K562 (cell line): ENCODE results near the gene NDUFAF3. TPM values are rescaled to one million over a fixed set of nuclear protein-coding genes. Genes with fewer than 3 reads are reported as not detected.
A peak's percentile ranks its signal among the peaks of the same experiment; 100 is the strongest.

Experiments used
- ATAC-seq: fragments of 200-7000 bp; cut with Tn5 transposase; 3 replicates; pipeline ENCODE4 v1.9.1; 2020; ENCODE audit warnings: moderate library complexity
- BruUV-seq: library from RNA; stranded (reverse); fragments of 400-500 nt; replicated peaks from 2 replicates; lab custom pipeline; 2021; lab: Mats Ljungman, UMichigan
- CTCF ChIA-PET: fragments of 300-600 bp; formaldehyde crosslinking; extraction: SDS; loops from one replicate; lab custom pipeline; 2021; ENCODE audit warnings: low intra/inter-chr PET ratio; lab: Yijun Ruan, JAX
- POLR2A ChIA-PET: fragments of 300-600, 350-650 bp; sonication (Branson Sonifier 250); formaldehyde crosslinking; extraction: SDS; loops from one replicate; lab custom pipeline; 2021; ENCODE audit warnings: antibody characterized with exemption, inconsistent platforms; lab: Yijun Ruan, JAX
- DNase-seq, 4 experiments: peaks; one replicate each; pipeline versions ENCODE4 v3.0.0 to v3.0.0-alpha.2; 2011 to 2018; ENCODE audit warnings: low spot score in 3 of 4, mixed read lengths in 3 of 4; ENCODE audit errors: extremely low read depth in 1 of 4
- FAIRE-seq: peaks from 2 replicates; lab custom pipeline; 2011; peaks lifted over from hg19 to GRCh38; lab: Jason Lieb, UNC
- H2AFZ ChIP-seq: 2 replicates; pipeline ENCODE4 v1.6.0; 2011; ENCODE audit warnings: low read depth, low read length, control low read depth, inconsistent platforms
- H3K27ac ChIP-seq: fragments of 200-600 bp; 3 replicates; pipeline ENCODE4 v1.8.0; 2011; ENCODE audit warnings: low read depth, mild to moderate bottlenecking, control low read depth, inconsistent platforms, low read length, moderate library complexity, mixed read lengths; ENCODE audit errors: extremely low read depth
- H3K27me3 ChIP-seq, 2 experiments: fragments of 300-600 bp in 1 of 2; 2 replicates in 1 of 2; 3 replicates in 1 of 2; pipeline versions ENCODE4 v1.6.0 to v1.8.0; 2011; ENCODE audit warnings: inconsistent platforms in 2 of 2, low read length in 2 of 2, mild to moderate bottlenecking in 1 of 2, mixed read lengths in 1 of 2, moderate library complexity in 1 of 2; ENCODE audit not compliant: control insufficient read depth in 2 of 2, insufficient read depth in 2 of 2
- H3K36me3 ChIP-seq: fragments of 300-600 bp; 3 replicates; pipeline ENCODE4 v1.8.0; 2011; ENCODE audit warnings: mild to moderate bottlenecking, low read length, inconsistent platforms; ENCODE audit not compliant: control insufficient read depth, insufficient read depth
- H3K4me1 ChIP-seq, 2 experiments: fragments of 200-600 bp in 1 of 2; replicated peaks in 1 of 2; 2 replicates in 1 of 2; 3 replicates in 1 of 2; pipeline versions ENCODE4 v1.5.1 to v1.8.0; 2011; ENCODE audit warnings: inconsistent platforms in 2 of 2, low read length in 2 of 2, mild to moderate bottlenecking in 1 of 2, mixed read lengths in 1 of 2, moderate library complexity in 1 of 2; ENCODE audit not compliant: control insufficient read depth in 2 of 2, insufficient read depth in 2 of 2
- H3K4me2 ChIP-seq: 2 replicates; pipeline ENCODE4 v1.6.1; 2011; ENCODE audit warnings: low read length, control low read depth, inconsistent platforms, mixed read lengths; ENCODE audit not compliant: insufficient read depth
- H3K4me3 ChIP-seq: fragments of 200-600 bp; sonication (generic), shearing (Covaris generic); 2 replicates; pipeline ENCODE4 v1.5.1; 2016; ENCODE audit warnings: control low read depth, inconsistent platforms
- H3K79me2 ChIP-seq: fragments of 200-600 bp; 3 replicates; pipeline ENCODE4 v1.8.0; 2011; ENCODE audit warnings: low read length, inconsistent platforms; ENCODE audit not compliant: control insufficient read depth, insufficient read depth
- H3K9ac ChIP-seq, 2 experiments: 2 replicates each; pipeline versions ENCODE4 v1.6.0 to v1.6.1; 2011; ENCODE audit warnings: low read depth in 2 of 2, low read length in 2 of 2, control low read depth in 1 of 2, inconsistent platforms in 1 of 2, mild to moderate bottlenecking in 1 of 2, mixed read lengths in 1 of 2; ENCODE audit not compliant: insufficient read depth in 1 of 2
- H3K9me1 ChIP-seq: one replicate; pipeline ENCODE4 v1.6.0; 2011; ENCODE audit warnings: inconsistent platforms, mild to moderate bottlenecking, low read length, moderate library complexity; ENCODE audit not compliant: control insufficient read depth, insufficient read depth
- H3K9me3 ChIP-seq: replicated peaks from 2 replicates; pipeline ENCODE4 v1.5.1; 2011; ENCODE audit warnings: low read depth, low read length, inconsistent platforms; ENCODE audit not compliant: control insufficient read depth, insufficient read depth
- H4K20me1 ChIP-seq: replicated peaks from 2 replicates; pipeline ENCODE4 v1.6.1; 2011; ENCODE audit warnings: low read length, inconsistent platforms, mixed read lengths; ENCODE audit not compliant: control insufficient read depth, insufficient read depth
- CCNT2 ChIP-seq: IDR thresholded peaks from 2 replicates; pipeline ENCODE4 v1.6.1; 2011; ENCODE audit warnings: borderline replicate concordance, low read depth, mild to moderate bottlenecking, moderate library complexity, mixed read lengths, low read length; ENCODE audit not compliant: insufficient read length; ENCODE audit errors: extremely low read depth
- CREM ChIP-seq: IDR thresholded peaks from 2 replicates; pipeline ENCODE4 v1.6.1; 2014; ENCODE audit warnings: antibody characterized with exemption, low read depth
- ETV1 ChIP-seq: fragments of 450-650 bp; conservative IDR thresholded peaks from 2 replicates; pipeline ENCODE4 v1.6.1; 2016; ENCODE audit warnings: missing genetic modification characterization, control low read depth, low read depth, missing compliant biosample characterization
- FIP1L1 ChIP-seq: fragments of 200-400 bp; formaldehyde crosslinking; IDR thresholded peaks from 2 replicates; pipeline ENCODE4 v1.6.1; 2018; ENCODE audit warnings: mild to moderate bottlenecking, low read depth, low read length; ENCODE audit not compliant: poor library complexity, severe bottlenecking
- FOXP1 ChIP-seq: sonication (generic); formaldehyde crosslinking; IDR thresholded peaks from 2 replicates; pipeline ENCODE4 v1.8.0; 2022; ENCODE audit warnings: mild to moderate bottlenecking, missing genetic modification reagents
- HDAC1 ChIP-seq, 2 experiments: fragments of 450-650 bp; IDR thresholded peaks; 2 replicates each; pipeline ENCODE4 v1.6.1; 2016 to 2017; ENCODE audit warnings: inconsistent platforms in 1 of 2, mild to moderate bottlenecking in 1 of 2, moderate library complexity in 1 of 2
- KDM5B ChIP-seq: fragments of 200-600 bp; sonication (generic); IDR thresholded peaks from 2 replicates; pipeline ENCODE4 v1.6.1; 2012; ENCODE audit warnings: low read depth, mild to moderate bottlenecking, moderate library complexity, low read length, control low read depth, inconsistent platforms; ENCODE audit not compliant: insufficient replicate concordance
- MBD2 ChIP-seq: sonication (generic); IDR thresholded peaks from 2 replicates; pipeline ENCODE4 v1.6.1; 2016; ENCODE audit warnings: low read depth, borderline replicate concordance
- NFE2L1 ChIP-seq: fragments of 450-650 bp; IDR thresholded peaks from 2 replicates; pipeline ENCODE4 v1.6.1; 2016; ENCODE audit warnings: missing genetic modification characterization, low read depth, mild to moderate bottlenecking, missing compliant biosample characterization, moderate library complexity, borderline replicate concordance
- SMAD1 ChIP-seq: fragments of 150-350 bp; IDR thresholded peaks from 2 replicates; pipeline ENCODE4 v1.6.1; 2014; ENCODE audit warnings: low read length, low read depth; ENCODE audit not compliant: partially characterized antibody
- STAG1 ChIP-seq: sonication (generic); formaldehyde crosslinking; IDR thresholded peaks from 2 replicates; pipeline ENCODE4 v1.5.0; 2020; ENCODE audit warnings: missing genetic modification reagents, borderline replicate concordance
- ZBED1 ChIP-seq: IDR thresholded peaks from 2 replicates; pipeline ENCODE4 v1.6.1; 2014
- ZNF75A ChIP-seq: fragments of 450-650 bp; formaldehyde crosslinking; IDR thresholded peaks from 2 replicates; pipeline ENCODE4 v1.4.0; 2020; ENCODE audit warnings: mild to moderate bottlenecking
- WGBS: fragments of 100-300 bp; shearing (Covaris generic); methylation state at CpG from one replicate; pipeline ENCODE4 v1.1.6; 2016; ENCODE audit warnings: low coverage, mixed read lengths; ENCODE audit not compliant: insufficient coverage; ENCODE audit errors: missing lambda C conversion rate; 5-methylcytosine and 5-hydroxymethylcytosine counted together
- in situ Hi-C: fragments of 300-500 bp; cut with MboI; formaldehyde crosslinking; loops from 4 replicates; pipeline ENCODE4 v1.15.0; 2018; ENCODE audit warnings: inconsistent platforms, mixed read lengths
- intact Hi-C: fragments of 100-400 bp; cut with micrococcal nuclease; formaldehyde crosslinking; loops from 2 replicates; pipeline ENCODE4 v1.14.2; 2022
- polyA plus RNA-seq, 8 experiments: library from polyadenylated mRNA; depleted of rRNA in 4 of 8; stranded (reverse) in 5 of 8; unstranded in 3 of 8; fragments of >200 nt; fragmentation: Nextera tagmentation in 2 of 8; fragmentation: Illumina TruSeq in 1 of 8; extraction: Ambion mirVana in 2 of 8; extraction: Trizol in 1 of 8; gene quantifications; 2 replicates each; pipeline versions ENCODE4 v1.2.1 to v1.2.3, GENCODE V29; 2011 to 2014; ENCODE audit warnings: inconsistent platforms in 1 of 8, missing spikeins in 1 of 8
- total RNA-seq, 7 experiments: library from RNA; depleted of rRNA in 6 of 7; stranded (reverse); fragments of >200 nt in 6 of 7; fragmentation: Illumina TruSeq in 2 of 7; extraction: Trizol in 2 of 7; gene quantifications; 2 replicates each; pipeline versions ENCODE4 v1.2.1 to v1.2.3, GENCODE V29; 2011 to 2021; ENCODE audit warnings: low replicate concordance in 1 of 7

Gene NDUFAF3
- total and polyA plus RNA-seq, 9 of the 15 experiments (the other 6 are each of a cell fraction or from before 2014, with no cell fraction given): 17.0 to 127 (median 36.3) TPM

DNA sequence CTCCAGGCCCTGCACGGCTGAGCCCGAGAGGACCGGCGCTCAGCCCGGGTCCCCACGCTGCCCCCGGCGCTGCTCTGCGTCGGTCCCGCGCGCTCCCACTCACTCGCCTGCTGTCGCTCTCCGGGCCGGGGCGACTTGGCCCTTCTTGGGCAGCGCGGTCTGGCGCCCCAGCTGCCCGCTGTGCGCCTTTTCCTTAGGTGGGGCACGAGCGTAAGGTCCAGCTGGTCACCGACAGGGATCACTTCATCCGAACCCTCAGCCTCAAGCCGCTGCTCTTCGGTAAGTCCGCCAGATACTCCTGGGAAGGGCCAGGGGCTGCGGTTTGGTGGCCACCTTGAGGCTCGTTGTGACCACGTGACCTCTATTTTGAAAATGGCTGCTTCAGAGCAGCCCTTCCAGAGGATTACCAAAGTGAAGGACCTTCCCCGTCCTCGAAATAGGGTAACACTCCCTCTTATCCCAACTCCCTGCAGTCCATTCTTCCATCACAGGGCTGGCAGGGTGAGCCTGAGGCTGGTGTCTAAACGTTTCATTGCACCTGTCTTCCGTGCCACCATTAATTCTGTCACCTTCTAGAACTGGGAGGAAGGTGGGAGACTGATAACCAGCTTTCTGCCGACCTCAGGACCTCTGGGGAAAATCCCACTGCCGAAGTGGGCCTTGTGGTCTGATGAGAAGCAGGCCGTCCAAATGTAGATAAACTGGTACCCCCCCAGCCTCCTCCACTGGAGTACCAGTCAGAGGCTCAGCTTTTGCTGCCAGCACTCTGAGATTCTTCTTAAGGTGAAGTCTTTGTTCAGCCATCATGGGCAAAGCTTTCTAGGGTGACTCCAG is 31.1 kb upstream of the NDUFAF3 start:
- H3K4me3 ChIP-seq: no peak overlapping the region
- H3K27ac ChIP-seq: no peak overlapping the region
- ATAC-seq (no peak), DNase-seq (no peak), FAIRE-seq (no peak)
- intact Hi-C loops: no loop called here
- H3K79me2 ChIP-seq: no peaks in the 10 kb centered on the region
- 72% methylated on average over 14 of the region's 40 CpGs for WGBS
- ChIA-PET CTCF (no interaction called here), POLR2A (interaction anchor here (0.7 to 1.1 kb wide), 4 partner anchors 11 to 103 kb away, joined by 3 to 4 read pairs (median 4); partner anchors contain the start of gene WDR6)
- H3K4me2 ChIP-seq: no peak overlapping the region
- no peaks in the 10 kb centered on the region for H3K9me1 ChIP-seq
- no peaks in the 10 kb centered on the region for H3K9me3 ChIP-seq
- no TSS peak for BruUV-seq
- H3K9ac ChIP-seq: peak overlapping the region in 1 of 2 experiments; percentile 61; a peak in 1 of 4 replicates
- H3K4me1 ChIP-seq: peaks cover 9 to 21% of the 10 kb centered on the region in 2 experiments
- H3K36me3 ChIP-seq: peaks cover 2% of the 10 kb centered on the region; the same call in 1 of the 3 replicates
- in situ Hi-C loops: no loop called here
- H4K20me1 ChIP-seq: no peaks in the 10 kb centered on the region
- H2AFZ ChIP-seq: no peak overlapping the region
- H3K27me3 ChIP-seq: no peaks in the 10 kb centered on the region
- TF ChIP-seq ETV1 (tag) (no peak), SMAD1 (no peak), FOXP1 (CRISPR knock-in tag) (no peak), NFE2L1 (tag) (no peak), MBD2 (no peak), FIP1L1 (no peak), STAG1 (CRISPR knock-in tag) (no peak), CCNT2 (no peak), CREM (no peak), KDM5B (no peak), HDAC1 (IDR thresholded peaks at IDR 0.05) (no peak), ZBED1 (no peak), ZNF75A (no peak)
